HepG2 (cell line): ENCODE measurements around the gene SLC6A7.

Experiments used
- CBFB ChIP-seq: sonication (generic); formaldehyde crosslinking; IDR thresholded peaks from 2 replicates; pipeline ENCODE4 v1.4.0; 2020; ENCODE audit warnings: missing genetic modification reagents
- CENPX ChIP-seq: sonication (generic); formaldehyde crosslinking; IDR thresholded peaks from 2 replicates; pipeline ENCODE4 v1.9.0; 2021; ENCODE audit warnings: mild to moderate bottlenecking, missing genetic modification reagents, moderate library complexity
- EP300 ChIP-seq, 3 experiments: sonication (generic) in 1 of 3; formaldehyde crosslinking in 1 of 3; IDR thresholded peaks; 2 replicates each; pipeline versions ENCODE4 v1.5.1 to v1.6.1; 2011 to 2020; ENCODE audit warnings: low read depth in 2 of 3, low read length in 2 of 3, borderline replicate concordance in 1 of 3, improper control_type of control experiment in 1 of 3, mild to moderate bottlenecking in 1 of 3, missing genetic modification reagents in 1 of 3, moderate library complexity in 1 of 3
- MEIS2 ChIP-seq: sonication (generic); formaldehyde crosslinking; IDR thresholded peaks from 2 replicates; pipeline ENCODE4 v1.9.0; 2021; ENCODE audit warnings: mild to moderate bottlenecking, missing genetic modification reagents
- PHF8 ChIP-seq: sonication (generic); formaldehyde crosslinking; IDR thresholded peaks from 2 replicates; pipeline ENCODE4 v1.5.0; 2020; ENCODE audit warnings: missing genetic modification reagents
- THAP9 ChIP-seq: sonication (generic); formaldehyde crosslinking; IDR thresholded peaks from 2 replicates; pipeline ENCODE4; 2020; ENCODE audit warnings: missing genetic modification reagents, mild to moderate bottlenecking, borderline replicate concordance
- ZFX ChIP-seq: sonication (generic); formaldehyde crosslinking; IDR thresholded peaks from 2 replicates; pipeline ENCODE4 v1.4.0; 2020; ENCODE audit warnings: mild to moderate bottlenecking, low read depth, missing genetic modification reagents, moderate library complexity
- ZNF639 ChIP-seq: conservative IDR thresholded peaks from 2 replicates; pipeline ENCODE4 v1.6.1; 2018; ENCODE audit warnings: missing genetic modification reagents
- TF ChIP-seq, protein P1 (sequence below): sonication (generic); formaldehyde crosslinking; IDR thresholded peaks from 2 replicates; pipeline ENCODE4 v1.5.0; 2020; ENCODE audit warnings: mild to moderate bottlenecking, missing genetic modification reagents, moderate library complexity

DNA sequence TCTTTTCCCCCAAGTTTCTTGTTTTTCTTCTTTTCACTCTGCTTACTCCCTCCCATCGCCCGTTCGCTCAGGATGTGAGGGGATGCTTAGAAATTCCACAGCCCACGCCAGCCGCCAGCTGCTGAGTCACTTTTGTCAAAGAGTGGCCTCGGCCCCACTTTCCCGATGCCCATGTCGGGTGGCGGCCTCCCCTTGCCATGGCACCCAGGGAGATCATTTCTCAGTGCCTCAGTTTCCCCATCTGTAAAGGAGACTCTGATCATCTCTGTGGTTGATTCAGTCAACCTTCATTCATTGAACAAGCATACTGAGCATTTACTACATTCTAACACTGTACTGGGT, 33.9 kb upstream of the SLC6A7 start:
- TF ChIP-seq CENPX (CRISPR knock-in tag) (no peak), ZNF639 (CRISPR knock-in tag) (no peak), THAP9 (CRISPR knock-in tag) (no peak), EP300 (IDR thresholded peaks at IDR 0.05; ENCODE audit: low read depth in 2 of 2, low read length in 2 of 2) (no peak), EP300 (CRISPR knock-in tag; IDR thresholded peaks at IDR 0.05; ENCODE audit: borderline replicate concordance) (no peak), CBFB (CRISPR knock-in tag) (no peak), MEIS2 (CRISPR knock-in tag) (no peak), ZFX (CRISPR knock-in tag) (no peak), PHF8 (no peak)
- TF ChIP-seq, protein P1, sequence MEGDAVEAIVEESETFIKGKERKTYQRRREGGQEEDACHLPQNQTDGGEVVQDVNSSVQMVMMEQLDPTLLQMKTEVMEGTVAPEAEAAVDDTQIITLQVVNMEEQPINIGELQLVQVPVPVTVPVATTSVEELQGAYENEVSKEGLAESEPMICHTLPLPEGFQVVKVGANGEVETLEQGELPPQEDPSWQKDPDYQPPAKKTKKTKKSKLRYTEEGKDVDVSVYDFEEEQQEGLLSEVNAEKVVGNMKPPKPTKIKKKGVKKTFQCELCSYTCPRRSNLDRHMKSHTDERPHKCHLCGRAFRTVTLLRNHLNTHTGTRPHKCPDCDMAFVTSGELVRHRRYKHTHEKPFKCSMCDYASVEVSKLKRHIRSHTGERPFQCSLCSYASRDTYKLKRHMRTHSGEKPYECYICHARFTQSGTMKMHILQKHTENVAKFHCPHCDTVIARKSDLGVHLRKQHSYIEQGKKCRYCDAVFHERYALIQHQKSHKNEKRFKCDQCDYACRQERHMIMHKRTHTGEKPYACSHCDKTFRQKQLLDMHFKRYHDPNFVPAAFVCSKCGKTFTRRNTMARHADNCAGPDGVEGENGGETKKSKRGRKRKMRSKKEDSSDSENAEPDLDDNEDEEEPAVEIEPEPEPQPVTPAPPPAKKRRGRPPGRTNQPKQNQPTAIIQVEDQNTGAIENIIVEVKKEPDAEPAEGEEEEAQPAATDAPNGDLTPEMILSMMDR (CRISPR knock-in tag): no peak
